NCI-H1417 (cell line): ENCODE measurements around the gene MFRP.

Experiments
- DNase-seq, 3 experiments: peaks; one replicate each; lab custom pipeline; 2025; lab: John Stamatoyannopoulos, UW

The MFRP gene

DNA sequence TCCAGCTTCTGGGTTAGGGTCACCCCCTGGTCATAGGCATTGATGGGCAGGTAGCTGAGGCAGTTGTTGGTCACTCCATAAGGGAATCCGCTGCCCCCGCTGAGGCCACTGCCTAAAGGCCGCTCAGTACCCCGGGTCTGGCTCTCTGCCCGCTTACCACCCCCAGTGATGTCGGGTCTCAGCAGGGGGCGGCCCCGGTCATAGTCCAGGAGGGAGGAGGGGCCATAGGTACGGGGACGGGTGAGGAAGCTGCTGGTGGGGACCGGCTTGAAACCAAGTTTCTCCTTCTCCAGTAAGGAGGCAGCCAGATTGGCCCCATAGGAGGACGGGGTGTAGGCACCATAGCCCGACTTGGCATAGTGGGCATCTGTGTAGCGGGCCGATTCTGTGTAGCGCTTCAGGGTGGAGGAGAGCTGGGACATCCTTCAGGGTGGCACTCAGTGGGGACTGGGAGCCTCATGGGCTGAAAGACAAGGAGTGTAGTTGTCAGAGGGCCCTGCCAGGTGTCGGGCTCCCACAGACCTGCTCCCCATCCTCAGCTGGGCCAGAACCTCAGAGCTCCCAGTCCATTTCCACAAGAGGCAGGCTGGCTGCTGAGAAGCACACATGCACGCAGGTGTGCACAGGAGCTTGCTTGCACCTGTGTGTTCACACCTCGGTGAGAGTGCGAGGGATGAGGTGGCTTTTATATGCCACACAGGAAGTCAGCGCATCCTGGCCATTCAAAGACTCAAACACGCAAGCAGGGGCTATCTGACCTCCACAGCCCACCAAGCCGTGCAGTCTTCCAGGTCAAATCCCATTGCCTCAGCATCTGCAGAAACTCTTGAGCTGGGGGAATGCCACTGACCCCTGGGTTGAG is 26.8 kb upstream of the MFRP start:
- no peak for DNase-seq

DNA sequence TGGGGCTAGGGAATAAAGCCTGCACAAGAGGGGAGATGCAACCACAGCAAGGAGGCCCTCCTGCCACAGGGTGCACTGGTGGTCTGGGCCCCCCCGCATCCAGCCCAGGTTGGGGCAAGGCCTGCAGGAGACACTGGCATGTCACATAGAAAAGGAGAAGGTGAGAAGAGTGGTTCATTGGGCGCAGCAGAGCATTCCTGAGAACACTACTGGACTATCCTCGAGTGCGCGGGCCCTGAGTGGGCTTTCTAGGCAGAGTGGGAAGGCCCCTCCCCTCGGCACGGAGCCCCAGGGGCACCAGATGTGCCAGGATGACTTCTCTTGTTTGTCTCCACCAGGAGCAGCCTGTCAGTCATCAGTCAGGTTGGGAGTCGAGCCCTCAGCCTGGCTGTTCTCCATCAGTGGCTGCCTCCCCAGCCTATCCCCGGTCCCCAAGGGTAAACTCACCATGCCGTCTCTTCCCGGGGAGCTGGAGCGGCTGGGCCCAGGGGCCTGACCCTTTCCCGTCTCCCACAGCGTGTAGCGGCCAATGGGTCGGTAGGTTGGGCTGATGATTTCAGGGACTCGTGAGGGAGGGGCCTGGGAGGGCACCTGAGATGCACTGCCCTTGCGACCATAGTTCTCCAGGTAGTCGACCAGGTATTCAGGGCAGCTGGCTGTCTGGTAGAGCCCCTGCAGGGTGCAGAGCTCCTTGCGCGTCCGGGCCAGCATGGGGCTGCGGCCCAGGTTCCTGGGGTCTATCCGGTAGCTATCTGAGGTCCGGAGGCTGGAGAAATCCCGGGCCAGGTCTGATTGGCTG is 26.0 kb upstream of the MFRP start:
- no peak for DNase-seq

DNA sequence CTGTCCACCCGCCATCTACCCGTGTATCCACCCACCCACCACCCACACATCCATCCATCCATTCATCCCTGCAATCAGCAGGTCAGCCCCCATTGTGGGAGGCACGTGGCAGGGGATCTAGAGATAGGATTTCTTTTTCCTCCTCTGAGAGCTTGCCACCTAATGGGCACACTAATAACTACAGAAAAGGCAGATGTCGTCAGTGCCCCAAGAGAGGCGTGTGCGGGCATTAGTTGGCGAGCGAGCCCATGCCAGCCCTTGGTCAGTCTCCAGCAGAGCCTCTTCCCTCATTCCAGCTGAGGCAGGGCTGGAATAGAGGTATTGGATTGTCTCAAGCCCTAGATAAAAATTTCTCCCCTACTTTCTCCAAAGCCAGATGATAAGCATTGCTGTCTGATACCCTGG is 25.3 kb upstream of the MFRP start:
- DNase-seq, result peak in 2 of 3 experiments; percentile 28 to 59

DNA sequence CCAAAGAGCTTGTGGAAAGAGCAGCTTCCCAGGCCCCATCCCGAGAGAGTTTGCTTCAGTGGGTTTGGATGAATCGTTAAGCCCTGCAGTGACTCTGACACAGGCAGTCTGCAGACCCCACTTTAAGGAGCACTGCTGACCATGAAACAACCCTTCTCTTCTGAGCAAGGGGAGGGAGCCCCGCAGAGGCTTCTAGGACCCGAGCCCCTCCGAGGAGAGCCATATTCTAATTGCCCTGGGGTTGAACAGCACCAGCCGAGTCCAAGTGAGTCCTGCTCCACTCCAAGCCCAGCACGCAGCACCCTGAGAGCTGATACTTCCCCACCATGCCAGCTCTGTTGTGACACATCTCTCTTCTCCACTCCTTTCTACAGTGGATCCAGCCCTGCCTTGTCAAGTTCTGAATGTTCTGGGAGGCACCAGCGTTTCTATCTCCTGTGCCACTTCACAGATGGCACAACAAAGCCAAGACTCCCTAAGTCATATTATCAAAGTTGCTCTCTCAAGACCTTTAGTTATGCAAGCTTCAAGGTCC is 24.6 kb upstream of the MFRP start:
- DNase-seq, result no peak

DNA sequence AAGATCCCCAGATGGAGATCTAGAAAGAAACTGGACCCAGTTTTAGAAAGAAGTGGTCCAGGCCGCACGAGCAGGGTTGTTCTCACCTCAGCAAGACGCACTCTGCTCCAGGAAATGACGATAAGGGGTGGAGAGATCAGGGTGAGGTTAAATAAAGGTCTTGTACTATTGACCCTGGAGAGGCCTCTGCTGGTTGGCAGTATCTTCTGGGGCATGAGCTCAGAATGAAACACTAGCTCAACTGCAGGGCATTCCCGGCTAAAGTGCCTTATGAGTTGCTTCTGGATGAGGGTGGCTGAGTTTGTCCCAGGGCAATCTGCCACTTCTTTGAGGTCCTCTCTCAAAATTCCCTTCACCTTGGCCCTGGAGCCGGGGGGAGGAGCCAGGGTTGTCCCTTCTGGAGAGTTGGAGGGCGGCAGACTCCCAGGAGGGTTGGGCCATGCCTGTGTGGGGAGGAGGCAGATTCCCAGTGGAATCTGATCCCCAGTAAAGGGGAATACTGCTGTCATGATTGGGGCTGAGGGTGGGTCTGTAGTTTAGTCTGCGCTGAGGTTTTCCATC is 24.1 kb upstream of the MFRP start:
- DNase-seq, result no peak

DNA sequence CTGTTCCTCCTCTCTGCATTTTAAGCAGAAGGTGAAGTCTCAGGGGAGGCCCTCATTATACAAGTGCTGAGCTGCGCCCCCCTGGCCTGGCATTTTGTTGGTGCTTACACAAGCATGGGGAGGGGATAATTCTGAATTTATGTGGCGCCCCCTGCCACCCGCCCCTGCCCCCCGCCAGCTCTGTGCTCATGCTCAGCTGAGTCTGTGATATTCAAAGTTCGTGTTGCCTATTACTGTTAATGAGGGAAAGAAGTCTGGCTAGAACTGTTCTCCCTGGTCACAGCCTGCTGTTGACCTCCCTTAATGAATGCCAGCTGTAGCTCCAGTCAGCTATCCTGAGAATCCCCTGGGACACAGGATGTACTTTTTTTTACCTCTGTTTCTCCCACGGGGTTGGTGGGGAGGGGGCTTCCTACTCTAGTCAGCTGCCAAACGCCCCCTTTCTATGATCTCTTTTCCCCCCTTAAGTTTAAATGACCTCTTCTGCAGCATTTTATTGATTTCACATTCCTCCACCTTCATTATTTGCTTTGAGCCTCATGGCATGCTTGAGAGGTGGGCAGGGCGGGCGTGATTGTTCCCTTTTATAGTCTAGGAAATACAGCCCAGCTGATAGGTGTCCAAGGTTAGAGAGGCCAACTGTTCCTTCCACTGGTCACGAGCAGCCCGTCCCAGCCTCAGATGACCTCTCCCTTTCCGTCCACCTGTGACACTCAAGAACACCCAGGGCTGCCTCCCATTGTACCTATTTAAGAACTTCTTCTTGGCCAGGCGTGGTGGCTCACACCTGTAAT is 22.8 kb upstream of the MFRP start:
- DNase-seq, result no peak

DNA sequence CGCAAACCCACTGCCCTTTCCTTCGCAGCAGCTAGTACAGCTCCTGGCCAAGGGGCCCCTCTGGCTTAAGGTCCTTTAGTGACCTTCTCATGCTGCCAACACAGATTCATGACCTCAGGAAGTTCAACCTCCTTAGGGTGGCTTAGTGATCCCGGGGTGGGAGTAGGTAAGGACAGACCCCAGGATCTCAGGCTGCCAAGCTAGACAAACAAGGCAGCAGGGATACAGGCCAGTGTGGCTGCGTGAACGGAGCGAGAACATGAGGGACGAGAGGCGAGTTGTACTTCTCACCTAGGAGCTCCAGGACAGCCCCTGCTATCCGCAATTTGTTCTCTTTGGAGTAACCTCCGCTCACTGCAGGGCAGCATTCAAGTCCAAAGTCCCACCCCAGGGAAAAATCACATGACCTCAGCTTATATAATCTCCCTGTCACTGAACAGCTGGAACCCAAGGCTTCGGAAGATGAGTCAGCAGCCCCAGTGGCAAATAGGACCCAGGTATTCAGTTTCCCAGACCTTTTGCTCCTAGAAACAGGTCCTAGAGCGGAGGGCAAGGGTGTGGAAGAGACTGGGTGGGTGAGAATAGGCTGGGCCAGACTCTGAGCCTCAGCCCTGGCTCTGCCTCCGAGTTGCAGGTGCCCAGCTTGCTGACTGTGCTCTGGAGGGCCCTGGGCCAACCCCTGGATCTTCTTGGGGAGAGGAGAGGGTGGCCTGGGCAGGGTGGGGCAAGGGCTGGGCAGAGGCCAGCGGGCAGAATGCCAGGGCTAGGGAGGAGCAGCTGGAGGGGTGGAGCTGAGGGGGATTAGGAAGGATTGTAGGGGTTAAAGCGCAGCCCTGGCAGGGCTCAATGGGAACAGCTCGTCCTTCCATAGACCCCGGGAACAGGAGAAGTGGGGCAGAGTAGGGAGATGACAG is 21.9 kb upstream of the MFRP start:
- DNase-seq, result peak in 1 of 3 experiments; percentile 15

DNA sequence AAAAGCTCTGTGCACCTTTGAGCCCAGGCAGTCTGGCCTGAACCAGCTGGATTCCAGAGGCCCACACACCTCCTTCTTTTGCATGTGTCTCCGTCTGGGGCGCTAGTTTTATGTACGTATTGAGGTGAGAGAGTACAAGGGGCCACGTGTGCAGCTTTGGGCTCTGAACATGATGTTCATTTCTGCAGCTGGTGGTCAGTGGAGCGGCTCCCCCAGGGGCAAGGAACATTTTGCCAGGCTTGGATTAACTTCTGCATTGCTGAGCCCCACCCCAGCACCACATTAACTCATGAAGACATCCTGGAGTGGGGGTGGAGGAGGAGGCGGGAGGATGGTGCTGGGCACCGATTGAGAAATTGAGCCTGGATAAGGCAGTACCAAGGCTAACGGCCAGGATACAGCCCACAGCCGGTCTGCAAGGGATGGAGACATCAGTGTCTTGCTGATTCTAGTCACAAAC is 21.2 kb upstream of the MFRP start:
- DNase-seq, result no peak

DNA sequence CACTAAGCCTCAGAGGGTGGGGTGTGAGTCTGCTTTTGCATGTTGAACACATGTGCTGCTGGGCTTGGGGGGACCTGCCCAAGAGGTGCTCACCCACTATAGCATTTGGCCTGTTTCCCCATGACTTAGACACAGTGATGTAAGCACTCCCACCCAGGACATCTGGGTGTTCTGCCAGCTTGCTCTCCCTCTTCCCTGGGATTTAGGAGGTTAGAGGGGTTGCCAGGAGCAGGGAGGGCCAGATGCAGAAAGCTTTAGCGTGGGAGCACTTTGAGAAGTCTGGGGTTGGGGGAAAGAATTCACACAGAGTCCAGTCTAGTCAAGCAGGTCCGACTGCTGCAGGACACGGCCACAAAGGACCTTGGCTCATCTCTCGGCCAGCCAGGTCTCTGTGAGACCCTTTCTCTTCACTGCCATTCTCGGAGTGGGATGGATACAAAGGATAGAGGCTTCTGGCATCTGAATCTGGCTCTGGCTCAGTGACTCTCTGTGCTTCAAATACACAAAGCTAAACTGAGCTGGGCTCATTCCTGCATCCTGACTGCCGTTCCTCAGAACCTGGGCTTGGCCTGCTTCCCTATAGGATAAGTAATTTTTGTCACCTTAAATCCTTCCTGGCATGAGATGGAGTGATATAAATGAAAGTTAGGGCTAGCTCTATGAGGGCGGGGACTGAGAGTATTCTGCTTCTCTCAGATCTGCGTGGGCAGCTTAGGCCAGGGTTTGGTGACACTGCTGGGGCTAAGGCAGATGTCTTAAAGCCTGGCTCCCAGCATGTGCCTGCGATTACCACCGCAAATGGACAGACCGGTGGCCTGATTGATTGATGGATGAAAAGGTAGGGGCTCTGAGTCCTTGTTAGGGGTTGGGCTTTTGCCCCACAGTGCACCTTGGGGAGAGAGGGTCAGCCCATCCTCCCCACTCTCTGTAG is 20.4 kb upstream of the MFRP start:
- no peak for DNase-seq

DNA sequence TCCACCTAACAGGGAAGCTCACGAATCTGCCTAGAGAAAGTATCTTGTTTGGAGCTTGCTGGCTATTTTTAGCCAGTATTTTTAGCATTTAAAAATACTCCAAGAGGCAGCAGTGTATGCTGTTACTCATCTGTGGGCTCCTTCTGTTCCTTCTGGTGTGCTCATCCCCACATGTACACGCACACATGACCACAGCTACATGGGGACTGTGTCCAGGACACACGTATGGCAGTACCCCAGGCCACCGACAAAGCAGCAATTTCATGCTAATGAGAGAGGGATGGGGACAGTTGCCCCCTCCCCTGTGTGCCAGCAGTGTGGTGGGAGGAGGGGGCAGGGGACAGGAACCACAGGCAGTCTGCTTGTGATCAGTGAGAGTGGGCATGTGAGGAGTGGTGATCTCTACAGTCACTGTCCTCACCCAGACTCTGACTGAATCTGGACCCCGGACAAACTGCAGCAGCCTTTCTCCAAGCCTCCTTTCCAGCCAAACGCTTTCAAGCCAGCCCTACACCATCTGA is 18.6 kb upstream of the MFRP start:
- DNase-seq, result peak in 1 of 3 experiments; percentile 25

DNA sequence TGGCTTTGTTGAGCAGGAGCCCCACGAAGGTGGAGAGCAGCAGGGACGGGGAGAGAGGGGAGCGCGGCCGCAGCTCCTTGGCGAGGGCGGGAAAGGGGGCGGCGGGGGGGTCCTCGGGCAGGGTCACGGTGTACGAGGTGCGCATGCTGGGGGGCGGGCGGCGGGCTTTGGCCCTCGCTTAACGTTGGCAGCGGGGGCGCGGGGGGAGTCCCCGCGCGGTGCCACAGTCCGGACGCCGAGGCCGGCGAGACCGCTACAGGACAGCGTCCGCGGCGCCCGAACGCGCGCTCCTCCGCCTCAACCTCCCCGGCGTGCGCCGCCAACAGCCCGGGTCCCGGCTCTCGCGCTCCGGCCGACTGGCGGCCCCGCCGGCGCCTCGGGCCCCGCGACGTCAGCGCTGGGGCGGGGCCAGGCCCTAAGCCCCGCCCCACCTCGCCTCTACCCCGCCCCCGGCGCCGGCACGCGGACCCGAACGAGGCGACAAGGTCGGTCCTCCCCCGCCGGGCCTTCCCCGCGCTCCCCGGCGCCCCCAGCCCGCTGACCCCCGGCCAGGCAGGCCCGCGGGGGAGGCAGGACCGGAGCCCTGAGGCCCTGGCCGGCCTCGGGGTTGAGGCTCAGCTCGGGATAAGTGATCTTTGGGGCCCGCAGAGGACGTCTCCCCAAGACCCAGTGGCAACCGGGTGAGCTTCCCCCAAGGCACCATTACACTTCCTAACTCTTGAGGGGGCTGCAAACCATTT is 17.5 kb upstream of the MFRP start:
- peak; percentile 69 to 83 (median 77) for DNase-seq

DNA sequence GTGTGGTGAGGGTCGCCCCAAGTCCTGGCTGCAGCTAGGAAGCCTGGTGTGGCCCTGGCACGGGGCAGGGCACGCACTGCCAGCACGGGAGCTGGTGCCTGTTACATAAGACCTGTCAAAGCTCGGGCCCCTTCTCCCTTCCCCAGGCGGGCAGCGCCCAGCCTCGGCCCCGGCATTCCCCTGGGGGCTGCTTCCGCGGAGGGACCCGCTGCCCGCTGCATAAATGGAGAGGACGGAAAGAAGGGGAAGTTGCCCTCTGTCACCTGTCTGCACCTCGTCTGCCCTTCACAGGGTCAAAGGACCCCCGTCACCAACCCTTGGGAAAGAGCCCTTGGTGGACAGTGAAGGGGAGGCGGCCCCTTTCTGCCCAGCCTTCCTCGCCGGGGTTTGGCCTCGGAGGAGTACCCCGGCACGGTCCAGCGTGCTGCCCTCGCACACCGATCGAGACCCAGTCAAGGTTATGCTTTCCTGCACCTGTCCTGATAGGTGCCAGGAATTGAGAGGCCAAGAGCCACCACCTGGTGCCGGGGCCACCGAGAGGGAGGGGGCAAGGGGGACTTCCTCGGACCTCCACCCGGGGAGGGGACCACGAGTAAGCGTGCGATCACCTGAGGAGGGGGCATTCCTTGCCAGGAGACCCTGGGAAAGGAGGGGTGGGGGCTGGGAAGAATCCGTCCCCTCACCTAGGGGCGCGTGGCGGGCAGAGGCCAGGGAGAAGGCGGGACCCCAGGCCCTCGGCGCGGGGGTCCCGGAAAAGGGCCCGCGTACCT is 16.8 kb upstream of the MFRP start:
- peak in 1 of 3 experiments; percentile 51 for DNase-seq

DNA sequence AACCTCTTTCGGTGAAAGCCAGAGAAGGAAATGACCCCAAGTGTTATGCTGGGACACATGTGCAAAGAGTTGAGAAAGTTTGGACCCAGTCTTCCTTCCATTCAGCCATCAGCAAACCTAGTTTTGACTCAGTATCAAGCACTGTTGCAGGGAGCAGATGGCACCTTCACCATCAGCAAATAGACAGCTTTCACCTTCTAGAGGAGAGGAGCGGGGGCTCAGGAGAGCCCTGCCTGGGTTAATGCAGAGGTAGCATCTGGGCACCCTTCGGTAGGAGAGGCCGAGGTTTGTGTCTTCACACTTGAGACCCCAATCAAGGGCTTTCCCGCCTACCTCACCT is 16.2 kb upstream of the MFRP start:
- no peak for DNase-seq

DNA sequence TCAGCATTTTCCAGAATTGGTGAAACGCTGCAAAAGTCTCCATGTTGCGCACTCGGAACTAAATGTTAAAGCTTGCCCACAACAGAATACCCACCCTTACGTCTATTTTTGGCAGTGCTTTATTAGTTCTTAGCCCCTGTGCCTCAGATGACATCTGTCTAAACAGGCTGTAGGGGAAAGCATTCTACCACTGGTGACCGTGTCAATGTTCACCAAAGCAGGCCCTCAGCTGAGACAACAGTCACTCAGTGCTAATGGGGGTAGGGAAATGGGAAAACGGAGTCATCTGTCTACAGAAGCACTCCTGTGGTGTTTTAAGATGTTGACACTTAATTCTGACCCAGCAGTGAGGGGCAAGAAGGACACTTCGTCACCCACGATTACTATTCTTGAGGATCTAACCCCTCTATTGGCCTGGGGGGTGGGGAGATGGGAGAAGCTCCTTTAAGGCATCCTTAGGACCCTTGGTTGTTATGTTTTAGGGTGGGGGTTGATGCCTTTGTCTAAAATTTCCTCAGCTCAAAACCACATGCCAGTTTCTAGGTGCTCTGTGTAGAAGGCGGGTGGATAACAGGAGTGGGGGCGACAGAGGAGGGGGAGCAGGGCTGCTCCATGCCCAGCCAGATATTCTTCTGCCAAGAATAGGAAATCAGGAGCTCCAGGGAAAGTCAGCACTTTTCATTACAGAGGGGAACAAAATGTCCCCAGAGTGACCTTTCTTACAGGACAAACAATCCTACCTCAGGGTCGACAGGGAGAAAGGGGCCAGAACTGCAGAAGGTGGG is 15.6 kb upstream of the MFRP start:
- peak in 1 of 3 experiments; percentile 40 for DNase-seq

DNA sequence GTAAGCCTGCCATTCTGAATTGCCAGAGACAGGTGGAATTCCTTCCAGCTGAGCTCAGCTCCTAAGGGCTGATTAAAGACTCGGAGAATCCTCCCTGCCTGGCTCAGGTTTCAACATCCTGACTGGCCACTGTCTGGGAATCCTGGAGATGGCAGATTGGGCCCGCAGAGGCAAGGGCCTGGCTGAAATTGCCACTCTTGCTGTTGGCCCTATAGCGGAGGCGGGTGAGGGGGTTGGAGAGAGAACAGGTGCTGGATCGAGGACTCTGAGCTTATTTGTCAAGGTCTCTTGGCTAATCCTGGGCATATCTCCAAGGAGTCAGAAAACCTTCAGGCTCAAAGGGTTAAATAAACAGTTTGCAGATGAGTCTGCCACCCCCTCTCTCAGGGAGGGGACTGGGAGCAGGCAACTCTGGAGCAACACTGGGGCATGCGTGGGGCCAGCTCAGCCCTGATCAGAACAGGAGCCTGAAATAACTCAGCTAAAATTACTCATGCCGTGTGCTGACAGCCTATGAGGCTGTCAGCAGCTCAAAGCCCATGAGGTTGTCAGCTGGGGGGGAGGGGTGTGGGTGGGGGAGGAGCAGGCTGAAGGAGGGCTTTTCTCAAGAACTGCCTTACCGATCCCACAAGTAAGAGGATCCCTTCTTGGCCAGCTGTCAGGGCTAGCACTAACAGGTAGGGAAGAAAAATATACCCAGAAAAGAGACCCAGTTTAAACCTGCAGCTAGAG is 14.7 kb upstream of the MFRP start:
- peak; percentile 44 to 89 (median 80) for DNase-seq
